HG03196 (cell line): ENCODE data around the gene ABT1.
A peak's percentile ranks its signal among the peaks of the same experiment; 100 is the strongest.
"Not testable (repeated sequence)": the region's sequence is repeated elsewhere in the genome, so short reads cannot be mapped to it uniquely, and the experiment has no call there.

ENCODE experiments used
- ATAC-seq: cut with Tn5 transposase; IDR thresholded peaks from one replicate; pipeline ENCODE4 v1.9.1; 2021; ENCODE audit not compliant: unreplicated experiment

Gene ABT1

DNA sequence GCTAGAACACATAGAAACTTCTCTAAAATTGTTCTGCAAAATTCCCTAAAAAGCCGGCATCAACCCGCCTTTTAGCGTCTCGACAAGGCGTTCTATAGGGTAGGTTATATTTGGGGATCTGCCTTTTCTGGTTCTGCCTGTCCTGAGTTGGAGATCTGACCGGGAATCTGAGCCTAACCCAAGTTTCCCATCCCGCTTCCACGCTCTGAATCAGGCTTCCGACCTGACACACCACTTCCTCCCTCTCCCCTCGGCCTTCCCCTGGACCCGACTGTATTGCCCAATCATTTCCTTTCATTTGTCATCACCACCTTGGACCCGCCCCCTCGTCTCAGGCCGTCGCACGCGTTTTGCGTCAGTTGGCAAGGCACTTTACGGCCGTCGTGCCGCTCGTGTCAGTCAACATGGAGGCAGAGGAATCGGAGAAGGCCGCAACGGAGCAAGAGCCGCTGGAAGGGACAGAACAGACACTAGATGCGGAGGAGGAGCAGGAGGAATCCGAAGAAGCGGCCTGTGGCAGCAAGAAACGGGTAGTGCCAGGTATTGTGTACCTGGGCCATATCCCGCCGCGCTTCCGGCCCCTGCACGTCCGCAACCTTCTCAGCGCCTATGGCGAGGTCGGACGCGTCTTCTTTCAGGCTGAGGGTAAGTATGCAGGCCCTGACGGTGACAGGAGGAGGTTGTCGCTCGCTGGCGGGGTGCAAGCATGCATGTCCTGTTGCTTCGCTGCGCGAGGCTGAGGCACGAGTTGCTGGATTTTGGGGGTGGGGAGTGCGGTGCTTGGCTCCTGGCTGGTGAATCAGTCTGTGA, at the start of gene ABT1:
Gene ABT1 (plus strand): TSS at position 375 of the 810 bp plus-strand sequence. CDS start 30 bp downstream, at position 405.
- peak; percentile 71 for ATAC-seq

DNA sequence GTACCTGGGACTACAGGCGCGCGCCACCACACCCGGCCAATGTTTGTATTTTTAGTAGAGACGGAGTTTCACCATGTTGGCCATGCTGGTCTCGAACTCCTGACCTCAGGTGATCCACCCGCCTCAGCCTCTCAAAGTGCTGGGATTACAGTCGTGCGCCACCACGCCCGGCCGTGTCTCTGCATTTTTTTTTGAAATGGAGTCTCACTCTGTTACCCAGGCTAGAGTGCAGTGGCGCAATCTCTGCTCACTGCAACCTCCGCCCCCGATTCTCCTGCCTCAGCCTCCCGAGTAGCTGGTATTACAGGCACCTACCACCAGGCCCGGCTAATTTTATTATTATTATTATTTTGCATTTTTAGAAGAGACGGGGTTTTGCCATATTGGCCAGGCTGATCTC, 49.4 kb upstream of the ABT1 start:
- not testable (repeated sequence) for ATAC-seq

DNA sequence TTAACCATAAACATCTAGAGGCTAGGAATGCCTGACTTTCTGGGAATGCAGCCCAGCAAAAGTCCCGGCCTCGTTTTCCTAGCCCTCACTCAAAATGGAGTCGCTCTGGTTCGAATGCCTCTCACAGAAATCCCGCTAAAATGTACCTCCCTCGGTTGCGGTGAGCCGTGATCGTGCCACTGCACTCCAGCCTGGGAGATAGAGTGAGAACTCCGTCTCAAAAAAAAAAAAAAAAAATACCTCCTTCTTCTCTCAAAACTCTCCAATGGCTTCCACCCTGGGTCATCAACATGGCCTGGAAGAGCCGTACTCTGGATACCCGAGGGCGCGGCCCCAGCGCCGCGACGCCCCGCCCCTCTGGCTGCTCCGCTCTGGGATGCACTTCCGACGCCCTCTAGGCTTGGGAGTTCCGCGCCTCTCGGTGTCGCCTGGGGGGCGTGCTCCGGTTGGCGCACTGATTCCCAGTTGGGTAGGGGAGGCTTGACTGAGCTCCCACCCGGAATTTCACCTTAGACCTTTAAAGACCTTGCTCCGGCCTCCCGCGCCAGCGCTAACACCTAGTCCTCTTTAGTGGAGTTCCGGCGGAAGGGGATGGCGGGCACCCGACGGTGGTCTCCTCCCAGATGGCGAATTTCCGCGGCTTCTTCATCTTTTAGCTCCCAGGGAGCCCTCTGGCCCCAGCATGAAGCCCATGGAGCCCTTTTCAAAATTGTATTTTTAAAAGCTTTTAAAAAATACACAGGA, 46.3 kb upstream of the ABT1 start:
- no peak for ATAC-seq

DNA sequence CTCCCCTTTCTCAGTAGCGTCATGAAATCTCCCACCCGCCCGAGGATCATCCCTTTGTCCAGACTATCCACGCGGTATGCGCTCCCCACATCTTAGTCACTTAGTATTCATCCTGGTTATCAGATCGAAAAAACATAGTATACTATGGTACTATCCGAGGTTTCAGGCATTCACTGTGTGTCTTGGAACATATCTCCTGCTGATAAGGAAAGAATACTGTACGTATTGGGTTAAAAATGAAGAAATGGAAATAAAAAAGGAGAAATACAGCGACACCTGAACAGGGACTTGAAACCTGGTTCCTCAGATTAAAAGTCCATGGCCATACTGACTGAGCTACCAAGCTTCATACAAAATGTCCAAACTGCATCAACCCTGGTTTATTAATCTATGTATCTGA, 44.5 kb upstream of the ABT1 start:
- no peak for ATAC-seq

DNA sequence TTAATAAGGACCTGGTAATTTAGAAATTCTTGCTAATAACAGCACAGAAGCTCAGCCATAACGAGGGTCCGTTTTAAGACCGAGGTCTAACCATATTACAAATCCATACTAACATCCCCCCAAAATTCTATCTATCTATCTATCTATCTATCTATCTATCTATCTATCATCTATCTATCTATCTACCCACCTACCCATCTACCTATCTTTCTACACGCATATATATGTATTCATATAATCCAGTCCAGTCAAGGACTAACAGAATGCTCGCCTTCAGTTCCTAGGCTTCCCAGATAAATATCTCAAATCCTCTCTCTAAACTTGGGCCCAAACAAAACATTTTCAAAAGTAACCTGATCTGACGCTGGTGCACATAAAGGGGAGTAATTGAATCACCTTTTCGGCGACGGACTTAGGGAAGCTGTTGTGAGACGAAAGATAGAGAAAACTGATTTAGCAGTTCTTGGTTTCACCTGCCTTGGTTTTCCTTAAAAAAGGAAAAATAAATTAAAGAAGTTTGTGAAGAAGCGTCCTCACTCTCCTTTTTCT, 44.0 kb upstream of the ABT1 start:
- ATAC-seq = no peak

DNA sequence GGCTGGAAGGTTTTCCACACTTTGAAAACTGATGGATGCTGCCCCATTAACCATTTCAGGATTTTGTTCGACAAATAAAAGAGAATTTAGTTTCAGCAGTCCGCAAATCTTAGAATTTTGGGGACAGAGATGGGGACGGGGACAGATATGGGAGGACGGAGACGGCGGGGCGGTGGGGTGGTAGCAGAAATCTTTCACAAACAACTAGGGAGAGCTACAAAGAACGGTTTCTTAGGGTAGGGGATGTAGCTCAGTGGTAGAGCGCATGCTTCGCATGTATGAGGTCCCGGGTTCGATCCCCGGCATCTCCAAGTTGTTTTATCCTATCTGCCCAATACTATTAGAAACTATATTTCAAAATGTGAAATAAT, 43.5 kb upstream of the ABT1 start:
- no peak for ATAC-seq

DNA sequence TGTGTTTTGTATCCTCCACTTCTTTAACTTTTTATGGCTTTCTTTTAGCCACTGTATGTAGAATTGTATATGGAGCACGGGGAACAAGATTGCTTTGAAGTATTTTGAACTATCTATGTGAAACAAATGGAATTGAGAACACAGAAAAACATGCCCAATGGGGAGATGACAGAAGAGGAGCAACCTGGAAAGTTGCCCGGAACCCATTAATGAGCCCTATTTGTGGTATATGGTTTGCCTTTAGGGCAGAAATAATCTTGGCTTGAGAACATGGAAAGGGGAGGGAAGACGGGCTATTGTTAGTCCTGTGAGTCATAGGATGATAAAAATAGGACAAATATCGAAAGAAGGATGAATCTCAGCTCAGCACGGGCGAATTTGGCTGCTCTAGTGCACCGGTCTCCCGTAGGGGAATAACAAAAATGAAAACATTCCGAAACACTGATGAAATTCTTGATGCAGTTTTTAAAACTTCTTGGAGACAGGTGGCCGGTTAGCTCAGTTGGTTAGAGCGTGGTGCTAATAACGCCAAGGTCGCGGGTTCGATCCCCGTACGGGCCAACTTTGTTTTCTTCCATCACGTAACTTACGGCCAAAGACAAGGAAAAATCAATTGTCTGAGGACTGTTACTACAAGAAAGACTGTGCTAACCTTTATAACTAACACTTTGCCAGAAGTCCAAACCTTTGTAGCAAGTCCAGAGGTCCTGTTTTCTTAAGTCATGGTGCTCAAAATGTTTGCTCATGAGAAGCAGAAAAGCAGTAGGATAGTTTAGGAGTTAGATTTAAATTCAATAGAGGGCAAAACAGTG, 42.9 kb upstream of the ABT1 start:
- ATAC-seq = peak; percentile 53

DNA sequence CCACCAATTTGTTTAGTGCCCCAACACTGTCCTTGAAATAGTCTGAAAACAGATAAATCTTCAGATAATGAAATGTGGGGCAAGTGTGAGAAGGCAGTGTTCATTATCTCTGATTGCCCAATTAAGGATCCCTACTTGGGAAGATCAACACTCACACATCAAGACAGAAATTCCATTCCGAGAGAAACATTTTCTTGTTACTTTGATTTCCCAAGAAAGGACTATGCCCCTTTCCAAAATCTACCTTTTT, 42.4 kb upstream of the ABT1 start:
- peak; percentile 2 for ATAC-seq

GRCh38 chr6:26554697-26555504, 41.9 kb upstream of the ABT1 start:
- peak; percentile 29 for ATAC-seq

- ATAC-seq = no peak
These were observed 41.1 kb upstream of the ABT1 start for GRCh38 chr6:26555505-26556262.

- ATAC-seq = no peak
These were observed 40.3 kb upstream of the ABT1 start for GRCh38 chr6:26556263-26557070.

DNA sequence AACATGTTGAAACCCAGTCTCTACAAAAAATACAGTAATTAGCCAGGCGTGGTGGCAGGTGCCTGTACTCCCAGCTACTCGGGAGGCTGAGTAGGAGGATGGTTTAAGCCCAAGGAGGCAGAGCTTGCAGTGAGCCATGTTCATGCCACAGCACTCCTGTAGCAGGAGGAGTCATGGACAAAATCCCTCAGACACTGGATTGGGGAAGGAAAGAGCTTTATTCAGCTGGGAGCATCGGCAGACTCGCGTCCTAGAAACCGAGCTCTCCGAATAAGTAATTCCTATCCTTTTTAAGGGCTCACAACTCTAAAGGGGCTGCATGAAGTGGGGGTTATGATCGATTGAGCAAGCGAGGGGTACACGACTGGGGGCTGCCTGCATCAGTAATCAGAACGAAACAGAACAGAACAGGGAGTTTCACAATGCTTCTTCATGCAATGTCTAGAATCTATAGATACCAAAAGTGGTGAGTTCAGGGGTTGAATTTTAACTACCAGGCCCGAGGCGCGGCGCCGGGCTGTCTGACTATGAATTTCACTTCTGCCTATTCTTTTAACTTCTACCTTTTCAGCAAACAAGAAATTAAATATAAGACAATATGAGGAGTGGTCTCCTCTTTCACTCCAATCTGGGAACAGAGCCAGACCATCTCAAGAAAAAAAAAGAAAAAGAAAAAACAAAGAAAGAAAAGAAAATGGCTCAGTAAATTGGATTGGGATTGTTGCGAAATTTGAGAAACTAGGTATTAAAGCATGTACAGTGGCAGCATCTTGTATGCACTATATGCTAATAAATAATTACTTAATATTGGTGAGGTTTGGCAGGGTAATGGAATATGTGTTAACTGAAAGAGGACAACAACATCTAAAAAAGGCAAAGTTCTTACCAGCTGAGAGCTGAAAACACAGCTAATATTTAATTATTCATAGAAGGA, 35.0 kb upstream of the ABT1 start:
- no peak for ATAC-seq

DNA sequence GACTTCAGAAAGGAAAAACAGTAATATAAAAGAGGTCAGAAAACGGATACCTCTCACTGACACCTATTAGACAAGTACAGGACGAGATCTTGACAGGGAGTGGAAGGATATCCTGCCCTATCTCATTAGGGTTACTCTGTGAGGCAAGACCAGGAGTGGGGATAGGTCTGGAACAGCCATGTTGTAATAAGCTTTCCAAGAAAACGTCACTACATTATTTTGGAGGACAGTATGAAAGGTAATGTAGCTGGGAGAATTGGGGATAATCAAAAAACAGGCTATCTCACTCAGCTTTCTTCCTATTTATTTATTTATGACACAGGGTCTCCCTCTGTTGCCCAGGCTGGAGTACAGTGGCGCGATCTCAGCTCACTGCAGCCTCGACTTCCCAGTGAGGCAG, 33.3 kb upstream of the ABT1 start:
- ATAC-seq = no peak

GRCh38 chr6:26568601-26569432, 27.9 kb upstream of the ABT1 start:
- peak; percentile 75 for ATAC-seq

- no peak for ATAC-seq
These were observed 27.4 kb upstream of the ABT1 start for GRCh38 chr6:26569433-26569764.

- ATAC-seq = no peak
These were observed 26.5 kb upstream of the ABT1 start for GRCh38 chr6:26570027-26570809.
